ENCODE data around the gene VSTM1.

VSTM1 gene

DNA sequence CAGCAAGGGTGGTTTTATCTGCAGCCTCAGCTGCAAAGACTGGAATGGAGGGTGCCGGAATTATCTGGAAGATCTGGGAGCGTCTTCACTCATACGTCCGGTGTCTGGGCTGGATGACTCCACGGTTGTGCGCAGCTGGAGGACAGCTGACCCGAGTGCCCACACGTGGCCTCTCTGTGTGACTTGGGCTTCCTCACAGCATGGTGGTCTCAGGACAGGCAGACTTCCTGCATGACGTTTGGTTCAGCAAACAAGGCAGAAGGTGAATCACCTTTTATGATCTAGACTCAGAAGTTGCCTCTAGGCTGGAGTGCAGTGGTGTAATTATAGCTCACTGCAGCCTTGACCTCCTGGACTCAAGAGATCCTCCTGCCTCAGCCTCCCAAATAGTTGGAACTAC is 39.0 kb downstream of the VSTM1 start:
- no peak for TF ChIP-seq SIN3A (IDR thresholded peaks at IDR 0.05; ENCODE audit: borderline replicate concordance, insufficient read depth, low read length)
- no peak for TF ChIP-seq FOXP2 (optimal IDR thresholded peaks at IDR 0.05; ENCODE audit: borderline replicate concordance, extremely low read depth, extremely low read length, insufficient read depth)
- TF ChIP-seq POLR2AphosphoS5 (IDR thresholded peaks at IDR 0.05; ENCODE audit: low read depth, low read length) = no peak
- TF ChIP-seq, protein P1, sequence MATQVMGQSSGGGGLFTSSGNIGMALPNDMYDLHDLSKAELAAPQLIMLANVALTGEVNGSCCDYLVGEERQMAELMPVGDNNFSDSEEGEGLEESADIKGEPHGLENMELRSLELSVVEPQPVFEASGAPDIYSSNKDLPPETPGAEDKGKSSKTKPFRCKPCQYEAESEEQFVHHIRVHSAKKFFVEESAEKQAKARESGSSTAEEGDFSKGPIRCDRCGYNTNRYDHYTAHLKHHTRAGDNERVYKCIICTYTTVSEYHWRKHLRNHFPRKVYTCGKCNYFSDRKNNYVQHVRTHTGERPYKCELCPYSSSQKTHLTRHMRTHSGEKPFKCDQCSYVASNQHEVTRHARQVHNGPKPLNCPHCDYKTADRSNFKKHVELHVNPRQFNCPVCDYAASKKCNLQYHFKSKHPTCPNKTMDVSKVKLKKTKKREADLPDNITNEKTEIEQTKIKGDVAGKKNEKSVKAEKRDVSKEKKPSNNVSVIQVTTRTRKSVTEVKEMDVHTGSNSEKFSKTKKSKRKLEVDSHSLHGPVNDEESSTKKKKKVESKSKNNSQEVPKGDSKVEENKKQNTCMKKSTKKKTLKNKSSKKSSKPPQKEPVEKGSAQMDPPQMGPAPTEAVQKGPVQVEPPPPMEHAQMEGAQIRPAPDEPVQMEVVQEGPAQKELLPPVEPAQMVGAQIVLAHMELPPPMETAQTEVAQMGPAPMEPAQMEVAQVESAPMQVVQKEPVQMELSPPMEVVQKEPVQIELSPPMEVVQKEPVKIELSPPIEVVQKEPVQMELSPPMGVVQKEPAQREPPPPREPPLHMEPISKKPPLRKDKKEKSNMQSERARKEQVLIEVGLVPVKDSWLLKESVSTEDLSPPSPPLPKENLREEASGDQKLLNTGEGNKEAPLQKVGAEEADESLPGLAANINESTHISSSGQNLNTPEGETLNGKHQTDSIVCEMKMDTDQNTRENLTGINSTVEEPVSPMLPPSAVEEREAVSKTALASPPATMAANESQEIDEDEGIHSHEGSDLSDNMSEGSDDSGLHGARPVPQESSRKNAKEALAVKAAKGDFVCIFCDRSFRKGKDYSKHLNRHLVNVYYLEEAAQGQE (IDR thresholded peaks at IDR 0.05; ENCODE audit: insufficient read depth in 1 of 2, low read depth in 2 of 2, low read length in 2 of 2) = no peak
- TF ChIP-seq TAF1 (IDR thresholded peaks at IDR 0.05; ENCODE audit: borderline replicate concordance, insufficient read depth, low read length) = no peak

DNA sequence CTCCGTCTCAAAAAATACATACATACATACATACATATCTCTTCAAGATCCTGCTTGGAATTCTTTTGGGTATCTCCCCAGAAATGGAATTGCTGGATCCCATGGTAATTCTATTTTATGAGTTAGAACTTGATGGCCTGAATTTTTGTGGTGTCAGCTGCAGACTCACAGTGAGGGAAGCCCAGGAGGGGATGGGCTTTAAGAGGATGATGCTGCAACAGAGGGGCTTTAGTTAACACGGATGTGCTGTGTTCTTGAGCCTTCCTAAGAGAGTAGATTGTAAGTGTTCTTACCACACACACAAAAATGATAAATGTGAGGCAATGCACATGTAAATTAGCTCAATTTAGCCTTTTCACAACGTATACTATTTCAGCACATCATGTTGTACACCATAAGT is 40.5 kb downstream of the VSTM1 start:
- no peak for TF ChIP-seq TAF1 (IDR thresholded peaks at IDR 0.05; ENCODE audit: borderline replicate concordance, insufficient read depth, low read length)

DNA sequence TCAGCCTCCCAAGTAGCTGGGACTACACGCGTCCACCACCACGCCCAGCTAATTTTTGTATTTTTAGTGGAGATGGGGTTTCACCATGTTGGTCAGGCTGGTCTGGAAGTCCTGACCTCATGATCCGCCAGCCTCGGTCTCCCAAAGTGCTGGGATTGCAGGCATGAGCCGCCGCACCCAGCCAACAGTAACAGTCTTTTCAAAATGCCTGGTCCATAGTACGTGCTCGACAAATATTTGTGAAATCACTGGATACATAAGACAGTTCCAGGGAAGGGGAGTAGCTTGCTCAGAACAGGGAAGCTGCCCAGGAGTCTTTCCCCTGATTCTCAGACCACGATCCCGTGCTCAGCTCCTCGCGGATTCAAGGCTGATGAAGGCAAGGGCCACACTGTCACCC is 41.8 kb downstream of the VSTM1 start:
- TF ChIP-seq, protein P1 (IDR thresholded peaks at IDR 0.05; ENCODE audit: insufficient read depth in 1 of 2, low read depth in 2 of 2, low read length in 2 of 2) = no peak
- TF ChIP-seq TAF1 (IDR thresholded peaks at IDR 0.05; ENCODE audit: borderline replicate concordance, insufficient read depth, low read length) (no peak), SIN3A (IDR thresholded peaks at IDR 0.05; ENCODE audit: borderline replicate concordance, insufficient read depth, low read length) (no peak), FOXP2 (optimal IDR thresholded peaks at IDR 0.05; ENCODE audit: borderline replicate concordance, extremely low read depth, extremely low read length, insufficient read depth) (no peak)

DNA sequence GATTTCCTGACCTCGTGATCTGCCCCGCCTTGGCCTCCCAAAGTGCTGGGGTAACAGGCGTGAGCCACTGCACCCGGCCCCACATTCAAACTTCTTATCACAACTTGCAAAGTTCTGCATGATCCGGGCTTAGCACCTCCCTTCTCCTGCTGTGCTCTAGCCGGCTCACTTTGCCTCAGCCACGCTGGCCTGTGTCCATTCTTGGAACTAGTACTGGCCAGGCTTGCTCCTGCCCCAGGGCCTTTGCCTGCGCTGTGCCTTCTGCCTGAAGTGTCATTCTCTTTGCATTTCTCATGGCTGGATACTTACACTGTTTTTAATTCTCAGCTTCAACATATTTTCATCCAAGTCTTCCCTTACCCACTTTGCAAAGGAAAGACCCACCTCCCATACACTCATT is 42.3 kb downstream of the VSTM1 start:
- no peak for TF ChIP-seq TAF1 (IDR thresholded peaks at IDR 0.05; ENCODE audit: borderline replicate concordance, insufficient read depth, low read length)
- no peak for TF ChIP-seq POLR2AphosphoS5 (IDR thresholded peaks at IDR 0.05; ENCODE audit: low read depth, low read length)
- TF ChIP-seq, protein P1 (IDR thresholded peaks at IDR 0.05; ENCODE audit: insufficient read depth in 1 of 2, low read depth in 2 of 2, low read length in 2 of 2) = no peak
- no peak for TF ChIP-seq FOXP2 (optimal IDR thresholded peaks at IDR 0.05; ENCODE audit: borderline replicate concordance, extremely low read depth, extremely low read length, insufficient read depth)
- TF ChIP-seq SIN3A (IDR thresholded peaks at IDR 0.05; ENCODE audit: borderline replicate concordance, insufficient read depth, low read length) = no peak

DNA sequence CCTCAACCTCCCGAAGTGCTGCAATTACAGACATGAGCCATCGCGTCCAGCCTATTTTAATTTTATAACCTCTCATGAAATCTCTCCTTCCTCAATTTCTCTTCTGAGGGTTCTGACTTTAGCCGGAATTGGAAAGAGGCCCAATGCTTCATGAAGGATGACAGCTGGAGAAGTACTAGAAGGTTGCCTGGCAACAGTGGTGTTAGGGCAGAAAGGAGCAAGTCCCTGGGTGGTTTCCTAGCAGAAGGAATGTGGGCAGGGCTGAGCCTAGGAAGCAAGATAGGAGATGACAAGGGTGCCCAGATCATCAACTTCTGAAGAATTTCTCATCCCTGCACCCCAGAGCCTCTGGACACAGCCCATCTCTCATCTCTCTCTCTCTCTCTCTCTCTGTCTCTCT is 46.4 kb downstream of the VSTM1 start:
- no peak for TF ChIP-seq FOXP2 (optimal IDR thresholded peaks at IDR 0.05; ENCODE audit: borderline replicate concordance, extremely low read depth, extremely low read length, insufficient read depth)
- TF ChIP-seq, protein P1 (IDR thresholded peaks at IDR 0.05; ENCODE audit: insufficient read depth in 1 of 2, low read depth in 2 of 2, low read length in 2 of 2) = no peak
- TF ChIP-seq TAF1 (IDR thresholded peaks at IDR 0.05; ENCODE audit: borderline replicate concordance, insufficient read depth, low read length) = no peak
- no peak for TF ChIP-seq SIN3A (IDR thresholded peaks at IDR 0.05; ENCODE audit: borderline replicate concordance, insufficient read depth, low read length)
- TF ChIP-seq POLR2AphosphoS5 (IDR thresholded peaks at IDR 0.05; ENCODE audit: low read depth, low read length) = no peak

Measured in PFSK-1 (cell line).